HG03469 (cell line): ENCODE results near the gene SALL3.

Experiments used
- ATAC-seq: cut with Tn5 transposase; IDR thresholded peaks from one replicate; pipeline ENCODE4 v1.9.1; 2021; ENCODE audit warnings: mild to moderate bottlenecking, moderate library complexity, moderate number of reproducible peaks; ENCODE audit not compliant: unreplicated experiment

The SALL3 gene

DNA sequence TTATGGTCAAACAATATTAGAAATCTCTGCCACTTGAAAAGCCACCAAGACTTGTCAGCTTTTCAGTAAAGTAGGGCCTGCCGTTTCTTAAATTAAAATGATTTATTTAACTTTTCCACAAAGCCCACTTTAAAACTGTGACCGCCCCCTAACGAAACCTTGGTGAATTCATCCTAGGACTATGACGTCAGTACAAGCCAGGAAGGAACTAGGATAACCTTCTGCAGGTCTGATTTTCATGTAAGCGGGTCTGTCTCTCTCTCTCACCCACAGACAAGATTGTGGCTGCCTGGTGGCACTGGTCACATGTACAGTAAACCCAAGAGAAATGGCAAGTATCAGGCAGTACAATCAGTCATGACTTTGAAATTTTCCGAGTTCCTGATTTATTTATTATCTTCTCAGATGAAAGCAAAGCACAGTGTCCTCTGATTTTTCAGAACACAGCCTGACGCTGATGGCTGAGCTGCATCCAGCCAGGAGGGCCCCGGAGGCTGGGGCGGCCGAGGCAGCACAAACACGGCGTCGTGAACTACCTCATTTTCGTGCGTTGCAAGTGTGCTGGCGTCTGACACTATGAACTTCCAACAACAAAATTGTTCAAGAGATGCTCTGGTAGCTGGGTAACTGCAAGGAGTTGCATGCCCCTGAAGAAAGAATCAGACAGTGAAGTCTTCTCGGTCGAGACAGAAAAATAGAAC lies 18.9 kb downstream of the SALL3 start:
- no peak for ATAC-seq

DNA sequence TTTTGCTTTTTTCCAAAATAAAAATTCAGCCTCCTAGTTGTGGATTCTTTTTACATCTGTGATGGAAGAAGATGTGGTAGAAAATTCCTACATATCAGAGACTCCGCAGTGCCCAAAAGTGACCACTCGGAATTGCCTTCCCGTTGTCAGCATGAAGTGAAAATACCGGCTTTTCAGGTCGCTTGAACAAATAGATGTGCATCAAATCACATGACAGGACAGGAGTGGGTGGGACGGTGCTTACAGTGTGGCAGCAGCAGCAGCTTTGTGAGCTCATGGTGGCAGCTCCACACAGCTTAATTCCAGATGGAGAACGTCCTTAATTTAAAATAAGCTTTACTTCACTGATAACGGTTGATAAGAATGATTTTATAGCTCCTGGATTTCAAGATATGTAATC lies 20.3 kb downstream of the SALL3 start:
- ATAC-seq = no peak

DNA sequence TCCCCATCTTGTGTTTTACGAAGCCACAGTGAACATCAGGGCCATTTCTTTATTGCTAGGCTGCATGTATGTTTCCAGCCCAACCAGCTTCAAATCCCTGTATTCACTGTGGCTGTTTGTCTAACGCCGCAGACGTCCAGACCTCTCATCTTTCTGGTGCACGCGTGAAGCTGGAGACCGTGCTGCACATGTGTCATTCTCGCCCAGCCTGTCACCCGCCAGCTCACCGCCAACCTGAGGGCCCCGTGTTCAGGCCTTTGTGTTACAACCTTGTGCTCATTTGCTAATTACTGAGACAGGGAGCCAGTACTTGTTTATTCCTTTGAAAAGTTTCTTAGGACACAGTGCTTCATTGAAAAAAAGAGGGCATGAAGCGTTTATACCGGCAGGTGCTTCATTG lies 21.4 kb downstream of the SALL3 start:
- no peak for ATAC-seq

DNA sequence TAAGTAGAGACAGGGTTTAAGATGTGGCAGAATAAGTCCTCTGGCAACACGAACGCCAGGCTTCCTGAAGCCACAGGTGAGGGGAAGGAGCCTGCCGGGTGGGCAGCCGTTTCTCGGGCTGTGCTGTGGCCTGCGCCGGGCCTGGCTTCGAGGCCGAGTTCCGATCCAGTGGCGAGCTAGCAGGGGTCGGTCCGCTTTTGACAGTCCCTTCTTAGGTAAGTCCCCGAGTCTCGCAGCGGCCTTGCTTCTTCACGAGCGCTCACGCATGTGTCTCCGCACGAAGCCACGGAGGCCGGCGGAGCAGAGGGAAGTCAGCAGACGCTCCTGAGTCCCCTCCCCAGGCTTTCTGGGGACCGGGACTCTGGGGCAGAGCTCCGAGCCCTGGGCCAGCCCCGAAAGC lies 26.0 kb downstream of the SALL3 start:
- no peak for ATAC-seq

DNA sequence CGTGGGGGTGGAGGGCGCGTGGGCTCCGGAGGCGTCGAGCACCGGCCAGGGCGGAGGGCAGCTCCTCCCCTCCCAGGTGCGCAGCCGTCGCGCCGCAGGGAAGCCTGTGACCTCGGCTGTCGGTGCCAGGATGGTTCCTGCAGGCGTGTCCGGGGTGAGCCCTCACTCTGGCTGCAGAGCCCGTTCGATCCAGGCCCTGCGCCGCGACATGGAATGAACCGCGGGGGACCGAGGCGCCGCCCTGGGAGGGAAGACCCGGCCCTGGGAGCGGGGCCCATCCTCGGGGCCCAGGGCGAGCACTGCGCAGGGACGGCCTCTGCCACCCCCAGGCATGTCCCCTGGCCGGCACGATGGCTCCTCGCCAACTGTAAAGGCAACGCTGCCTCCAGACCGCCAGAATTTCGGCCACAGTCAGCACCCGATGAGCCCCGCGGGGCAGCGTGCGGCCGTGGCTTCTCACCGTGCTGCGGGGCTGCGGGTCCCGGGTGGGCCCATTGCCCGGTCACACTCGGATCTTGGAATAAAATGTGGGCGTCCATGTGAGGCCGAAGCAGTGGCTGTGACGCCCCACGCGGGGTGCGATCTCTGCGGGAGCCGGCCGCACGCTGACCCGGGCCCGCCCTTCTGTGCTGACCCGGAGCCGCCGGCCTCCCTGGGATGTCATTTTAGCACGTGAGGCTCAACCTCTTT lies 26.6 kb downstream of the SALL3 start:
- ATAC-seq = no peak

DNA sequence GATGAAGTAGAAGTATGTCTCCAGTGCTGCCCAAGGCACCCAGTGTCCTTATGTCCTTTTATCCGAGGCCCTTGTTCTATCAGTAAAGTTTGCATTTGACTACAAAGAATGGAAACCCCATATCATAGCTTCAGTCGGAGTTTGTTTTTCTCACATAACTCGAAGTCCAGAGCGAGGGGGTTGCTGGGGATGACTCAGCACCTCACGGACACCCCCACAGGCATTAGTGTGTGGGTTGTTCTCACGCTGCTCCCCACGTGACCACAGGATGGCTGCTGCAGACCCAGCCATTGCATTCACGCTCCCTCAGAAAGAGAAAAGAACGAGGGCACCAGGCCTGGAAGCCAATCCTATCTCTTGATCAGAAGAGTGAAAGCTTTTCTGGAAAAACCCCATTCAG lies 27.8 kb downstream of the SALL3 start:
- no peak for ATAC-seq

DNA sequence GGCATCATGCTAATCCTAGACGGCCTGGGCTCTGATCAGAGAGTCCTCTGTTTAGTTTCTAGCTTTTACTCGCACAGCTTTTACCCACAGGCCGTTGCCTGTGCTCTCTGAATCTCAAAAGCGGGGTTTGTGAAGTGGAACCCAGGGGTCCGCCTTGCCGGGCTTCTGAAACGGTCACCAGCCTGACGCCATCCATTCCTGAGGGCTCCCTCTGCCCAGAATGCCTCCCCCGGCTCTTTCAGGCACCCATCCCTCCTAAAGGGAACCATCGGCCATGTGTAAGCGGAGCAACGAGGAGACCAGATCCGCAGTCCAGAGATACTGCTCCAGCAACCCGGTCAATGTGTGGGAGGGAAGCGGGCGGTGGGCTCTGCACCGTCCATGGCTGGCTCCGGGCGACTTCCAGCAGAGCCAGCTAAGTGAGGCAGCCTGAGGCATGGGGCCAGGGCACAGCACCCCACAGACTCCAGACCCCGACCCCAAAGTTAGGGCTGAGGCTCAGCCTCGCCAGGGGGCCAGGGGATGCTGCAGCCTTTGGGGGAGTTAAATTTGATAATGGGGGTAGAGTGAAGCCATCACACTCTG lies 28.8 kb downstream of the SALL3 start:
- no peak for ATAC-seq

DNA sequence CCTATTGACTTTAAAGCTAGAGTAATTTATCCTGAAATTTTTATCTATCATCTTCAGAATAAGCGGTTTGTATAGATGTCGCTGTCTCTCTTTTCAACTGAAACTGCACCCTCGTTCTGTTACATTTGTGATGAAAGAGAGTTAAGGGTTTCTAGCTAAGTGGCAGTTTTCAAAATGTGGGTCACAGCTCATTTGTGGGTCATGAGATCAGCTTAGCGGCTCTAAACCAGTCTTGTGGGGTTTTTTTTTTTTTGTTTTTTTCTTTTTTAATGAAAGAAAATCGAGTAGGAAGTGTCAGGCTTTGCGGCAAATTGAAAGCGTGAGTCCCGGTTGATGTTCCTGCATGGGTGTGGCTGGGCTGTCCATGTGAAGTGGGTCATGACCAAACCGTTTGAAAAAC lies 31.2 kb downstream of the SALL3 start:
- no peak for ATAC-seq

DNA sequence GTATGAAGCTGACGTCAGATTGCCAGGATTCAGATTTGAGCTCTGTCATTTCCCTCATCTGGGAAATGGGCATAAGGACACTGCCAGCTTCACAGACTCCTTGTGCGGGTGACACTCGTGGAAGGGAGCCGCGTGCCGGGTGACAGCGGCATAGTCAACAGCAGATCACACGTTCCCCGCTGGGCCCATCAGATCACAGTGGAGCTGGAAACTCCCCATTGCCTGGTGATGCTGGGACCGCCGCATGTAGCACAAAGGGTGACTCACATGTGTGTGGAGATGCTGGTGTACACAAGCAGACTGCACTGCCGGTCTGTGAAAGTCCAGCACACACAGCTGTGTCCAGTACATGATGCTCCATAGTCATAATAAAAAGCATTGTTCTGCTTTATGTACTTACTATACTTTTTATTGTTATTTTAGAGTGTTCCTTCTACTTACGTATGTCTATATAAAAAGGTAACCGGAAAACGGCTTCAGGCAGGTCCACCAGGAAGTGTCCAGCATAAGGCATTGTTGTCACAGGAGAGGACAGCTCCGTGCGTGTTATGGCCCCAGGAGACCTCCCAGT lies 31.8 kb downstream of the SALL3 start:
- no peak for ATAC-seq

DNA sequence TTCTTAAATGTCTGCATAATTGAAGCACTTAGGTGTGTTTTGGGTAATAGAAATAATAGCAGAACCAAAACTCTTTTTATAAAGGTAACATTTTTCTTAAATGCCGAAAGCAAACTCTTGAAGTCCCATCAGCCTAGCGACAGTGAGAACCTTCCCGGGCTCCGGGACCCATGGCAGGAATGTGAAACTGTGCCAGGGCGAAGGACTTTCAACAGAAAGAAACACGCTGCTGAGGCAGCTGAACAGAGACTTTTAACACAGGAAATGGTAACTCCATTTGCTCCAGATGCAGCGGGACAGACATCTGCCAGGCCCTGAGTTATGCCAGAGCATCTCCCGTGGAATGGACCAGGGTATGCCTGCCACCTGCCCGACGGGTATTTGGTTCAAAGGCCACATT lies 34.3 kb downstream of the SALL3 start:
- ATAC-seq = no peak

DNA sequence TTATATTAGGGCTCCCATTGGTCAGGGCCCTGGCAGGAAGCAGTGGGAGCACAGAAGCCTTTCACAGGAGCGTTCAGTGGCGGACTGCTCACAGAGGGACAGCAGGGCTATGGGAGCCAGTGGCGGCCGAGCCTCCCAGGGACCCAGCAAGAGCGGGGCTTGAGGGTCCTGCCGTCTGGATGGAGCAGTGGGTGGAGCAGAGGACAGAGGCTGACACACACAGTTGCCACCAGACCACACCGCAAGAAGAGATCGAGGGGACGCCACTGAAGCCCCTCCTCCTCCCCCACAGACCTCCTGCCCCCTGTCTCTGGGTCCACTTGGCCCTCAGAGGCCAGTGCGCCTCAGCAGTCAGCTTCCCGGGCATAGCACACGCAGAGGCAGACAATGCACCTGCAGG lies 39.3 kb downstream of the SALL3 start:
- no peak for ATAC-seq

DNA sequence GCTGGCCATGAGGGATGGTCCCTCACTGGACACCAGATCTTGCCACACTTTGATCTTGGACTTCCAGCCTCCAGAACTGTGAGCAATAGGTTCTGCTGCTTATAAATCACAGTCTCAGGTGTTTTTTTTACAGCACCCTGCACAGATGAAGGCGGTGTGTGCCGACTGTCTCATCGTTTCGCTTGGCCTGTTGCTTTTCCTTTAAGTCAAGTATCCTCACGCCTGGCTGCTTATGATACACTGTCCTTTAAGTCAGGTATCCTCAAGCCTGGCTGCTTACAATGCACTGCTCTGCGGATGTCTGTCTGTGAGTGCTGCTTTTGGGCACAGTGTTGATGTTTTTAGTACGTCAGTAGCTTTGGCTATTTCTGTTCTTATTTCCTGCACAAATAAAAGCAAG lies 40.3 kb downstream of the SALL3 start:
- no peak for ATAC-seq

DNA sequence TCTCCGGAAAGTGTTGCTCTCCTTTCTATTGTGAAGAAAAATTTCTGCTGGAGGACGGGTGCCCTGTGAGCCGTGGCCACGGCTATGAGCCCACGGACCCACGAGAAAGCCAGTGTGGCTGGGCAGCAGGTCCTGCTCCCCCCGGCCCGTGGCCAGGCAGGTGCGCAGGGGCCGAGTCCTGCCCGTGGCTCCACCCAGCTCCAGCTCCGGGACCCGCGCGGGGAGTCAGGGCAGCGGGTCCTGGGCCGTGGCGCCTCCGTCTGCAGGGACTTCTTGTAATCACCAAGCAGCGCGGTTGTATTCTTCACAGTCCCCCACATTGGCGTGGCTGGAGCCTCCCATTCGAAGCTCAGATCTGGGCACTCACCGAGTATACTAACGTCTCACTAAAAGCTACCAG lies 43.0 kb downstream of the SALL3 start:
- no peak for ATAC-seq

DNA sequence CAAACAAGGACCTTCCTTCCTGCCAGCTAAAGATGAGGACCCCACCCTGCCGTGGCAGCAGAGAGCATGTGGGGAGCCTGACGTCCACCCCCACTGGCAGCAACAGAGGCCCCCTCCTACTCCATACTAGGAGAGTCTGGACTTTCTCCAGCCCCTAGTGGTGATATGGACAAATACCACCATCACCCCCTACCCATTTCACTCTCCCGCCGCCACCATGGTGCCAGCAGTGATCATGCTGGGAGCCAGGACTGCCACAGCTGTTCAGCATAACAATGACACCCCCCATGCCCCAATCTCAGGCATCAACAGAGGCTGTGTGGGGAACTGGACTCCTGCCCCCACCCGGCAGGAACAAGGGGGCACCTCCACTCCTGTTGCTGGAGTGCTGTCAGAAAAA lies 46.9 kb downstream of the SALL3 start:
- ATAC-seq = no peak

DNA sequence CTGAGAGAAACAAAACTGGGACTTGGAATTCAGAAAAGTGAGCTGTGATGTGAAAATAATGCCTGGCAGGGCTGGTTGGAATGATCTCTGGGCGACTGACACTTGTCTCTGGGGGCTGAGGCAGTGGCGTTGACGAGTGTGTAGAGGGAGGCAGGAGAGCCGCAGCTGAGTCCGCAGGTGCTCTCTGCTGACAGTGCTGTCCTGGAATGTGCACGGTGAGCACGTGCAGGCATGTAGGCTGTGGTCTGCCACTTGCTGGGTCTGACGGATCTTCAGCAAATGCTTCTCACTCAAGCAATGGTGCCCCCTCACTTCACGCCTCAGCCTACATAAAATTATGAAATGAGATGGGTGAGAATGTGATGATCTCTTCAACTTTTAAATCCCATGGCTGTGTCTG lies 51.1 kb downstream of the SALL3 start:
- no peak for ATAC-seq

DNA sequence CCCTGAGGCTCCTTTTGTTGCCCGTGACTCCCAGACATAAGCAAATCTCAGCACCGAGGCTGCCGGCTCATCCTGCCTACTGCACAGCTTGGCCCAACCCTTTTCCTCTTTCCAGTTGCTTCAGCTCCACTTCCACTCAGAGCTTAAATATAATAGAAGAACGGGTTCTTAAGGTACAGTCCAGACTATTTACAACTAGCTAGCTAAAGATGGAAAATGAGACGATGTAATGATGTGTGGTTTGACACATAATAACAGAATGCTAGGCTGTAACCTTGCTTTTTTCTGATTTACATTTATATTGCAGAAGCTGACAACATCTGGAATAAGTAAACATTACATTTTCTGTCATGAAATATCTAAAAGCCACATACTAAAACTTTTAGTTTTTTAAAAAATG lies 62.7 kb downstream of the SALL3 start:
- no peak for ATAC-seq

DNA sequence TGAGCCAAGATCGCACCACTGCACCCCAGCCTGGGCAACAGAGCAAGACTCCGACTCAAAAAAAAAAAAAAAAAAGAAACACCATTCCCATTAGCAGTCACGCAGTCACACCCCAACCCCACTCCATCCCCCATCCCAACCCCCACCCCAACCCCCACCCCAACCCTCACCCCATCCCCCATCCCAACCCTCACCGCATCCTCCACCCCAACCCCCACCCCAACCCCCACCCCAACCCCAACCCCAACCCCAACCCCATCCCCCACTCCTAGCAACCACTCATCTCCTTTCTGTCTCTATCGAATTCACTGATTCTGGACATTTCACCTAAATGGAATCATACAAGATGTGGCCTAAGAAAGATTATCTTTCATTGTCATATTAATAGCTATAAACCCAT lies 63.7 kb downstream of the SALL3 start:
- ATAC-seq = no peak

DNA sequence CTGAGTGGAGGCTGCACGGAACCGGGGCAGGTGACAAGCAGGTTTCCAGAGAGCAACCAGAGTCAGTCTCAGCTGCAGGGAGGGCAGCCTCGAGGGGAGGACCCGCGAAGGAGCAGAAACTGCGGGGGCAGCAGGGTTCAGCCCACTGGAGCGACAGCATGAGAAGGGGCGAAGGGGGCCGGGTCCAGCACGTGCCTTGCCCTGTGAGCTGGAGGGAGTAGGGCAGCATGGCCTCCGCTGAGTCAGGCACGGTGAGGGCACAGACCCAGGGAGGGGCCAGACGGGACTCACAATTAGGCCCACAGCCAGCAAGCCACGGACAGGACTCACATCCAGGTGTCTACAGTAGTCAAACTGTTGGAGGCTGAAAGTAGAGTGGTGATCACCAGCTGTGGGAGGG lies 66.9 kb downstream of the SALL3 start:
- no peak for ATAC-seq

DNA sequence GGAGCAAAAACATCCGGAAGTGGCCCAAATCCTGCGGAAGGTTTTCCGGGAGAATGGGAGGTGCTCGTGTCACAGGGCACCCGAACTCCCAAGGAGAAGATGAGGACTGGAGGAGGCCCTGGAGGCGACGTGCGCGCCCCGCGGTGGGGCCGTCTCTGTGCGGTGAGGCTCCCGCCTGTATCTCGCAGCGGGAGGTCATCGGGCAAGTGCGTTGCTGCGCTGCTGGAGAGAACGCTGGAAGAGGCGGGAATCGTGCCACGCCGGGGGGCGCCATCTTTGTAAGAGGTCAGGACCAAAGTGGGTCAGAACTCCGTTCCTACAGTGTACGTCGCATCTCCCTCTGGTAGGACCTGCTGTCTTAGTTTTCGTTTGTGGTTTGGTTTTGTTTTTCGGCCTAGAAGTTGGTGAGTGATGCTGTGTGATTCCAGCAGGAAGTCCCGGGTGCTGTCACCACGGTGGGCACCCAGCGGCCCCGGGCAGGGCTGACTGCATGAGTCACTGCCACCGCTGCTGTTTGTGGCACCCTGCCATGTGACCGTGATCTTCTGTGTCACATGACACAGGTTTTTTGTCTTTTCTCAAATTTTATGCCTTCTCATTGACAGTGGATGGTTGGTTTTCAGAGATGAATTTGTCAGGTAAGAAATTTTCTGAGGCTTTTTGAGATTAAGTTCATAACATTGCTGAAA lies 68.1 kb downstream of the SALL3 start:
- ATAC-seq = no peak

DNA sequence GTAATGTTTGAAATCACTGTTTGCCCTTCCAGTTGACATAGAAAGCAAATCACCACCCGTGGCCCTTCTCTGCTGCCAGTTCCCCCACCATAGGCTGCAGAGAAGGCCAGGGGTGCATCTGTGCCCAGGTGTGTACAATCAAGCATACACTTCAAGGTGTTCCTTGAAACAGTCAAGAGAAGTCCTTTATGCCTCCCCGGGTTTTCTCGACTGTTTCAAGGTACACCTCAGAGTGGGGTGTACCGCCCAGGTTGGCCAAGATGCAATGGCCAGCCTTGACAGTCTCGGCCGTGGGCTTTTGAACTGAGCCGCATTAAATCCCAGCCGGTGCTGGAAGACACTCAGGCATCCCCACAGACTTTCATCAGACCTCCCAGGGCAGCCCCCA lies 68.6 kb downstream of the SALL3 start:
- no peak for ATAC-seq

DNA sequence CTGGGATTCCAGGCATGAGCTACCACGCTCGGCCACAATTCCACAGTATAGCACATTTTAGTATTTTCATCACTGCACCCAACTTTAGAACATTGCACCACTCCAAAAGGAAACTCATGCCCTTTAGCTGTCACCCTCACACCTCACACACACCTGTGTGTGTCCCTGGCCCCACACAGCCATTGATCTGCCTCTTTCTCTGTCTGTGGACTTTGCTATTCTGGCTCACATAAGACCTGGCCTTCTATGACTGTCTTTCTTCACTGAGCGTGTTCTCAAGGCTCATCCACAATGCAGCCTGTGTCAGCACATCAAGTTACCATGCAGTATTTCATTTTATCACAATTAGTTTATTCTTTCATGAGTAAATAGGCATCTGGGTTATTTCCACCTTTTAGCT lies 69.9 kb downstream of the SALL3 start:
- ATAC-seq = no peak
